Putamen (tissue), 1 donor: ENCODE measurements around the gene UFD1.
"Not testable (repeated sequence)": the region's sequence is repeated elsewhere in the genome, so short reads cannot be mapped to it uniquely, and the experiment has no call there.

ENCODE experiments used
- DNase-seq: peaks from one replicate; pipeline ENCODE4 v3.0.0-alpha.2; 2016; ENCODE audit warnings: low spot score

The UFD1 gene

DNA sequence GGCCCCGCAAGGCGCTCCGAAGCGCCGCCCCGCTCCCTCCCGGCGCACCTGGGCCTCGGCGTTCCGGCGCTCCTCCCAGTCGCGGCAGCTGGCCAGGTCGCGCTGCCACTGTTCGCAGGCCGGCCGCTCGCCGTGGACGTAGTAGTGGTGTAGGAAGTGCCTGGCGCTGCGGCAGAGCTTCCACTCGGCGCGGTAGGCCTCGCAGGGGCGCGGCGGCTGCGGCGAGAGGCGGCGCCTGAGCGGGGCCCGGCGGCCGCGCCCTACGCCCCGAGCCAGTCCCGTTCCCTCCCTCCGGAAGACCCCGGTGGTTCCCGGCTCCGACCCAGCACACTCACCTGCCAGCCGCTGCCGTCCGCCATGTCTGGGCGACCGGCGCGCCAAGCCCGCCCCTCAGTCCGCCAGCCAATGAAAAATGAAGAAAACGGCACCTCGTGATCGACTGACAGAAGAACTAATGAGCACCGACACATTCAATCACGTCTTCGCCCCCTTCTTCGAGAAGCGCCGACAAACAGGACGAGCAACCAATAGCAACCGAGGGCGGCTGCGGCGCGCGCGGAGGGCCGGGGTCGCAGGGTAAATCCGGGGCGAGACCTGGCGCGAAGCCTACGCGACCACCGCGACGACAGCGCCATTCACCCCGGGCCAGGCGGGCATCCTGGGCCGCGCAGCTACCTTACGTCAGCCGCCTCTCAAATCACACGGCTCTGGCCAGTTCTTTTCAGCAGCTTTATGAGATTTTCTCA, 31.5 kb downstream of the UFD1 start, which contains the start of gene C22orf39:
Gene C22orf39, minus strand, starts transcription at position 382 of the 746 bp plus-strand sequence. Its CDS starts 23 bp downstream, at position 359.
- DNase-seq, result peak; percentile 95

DNA sequence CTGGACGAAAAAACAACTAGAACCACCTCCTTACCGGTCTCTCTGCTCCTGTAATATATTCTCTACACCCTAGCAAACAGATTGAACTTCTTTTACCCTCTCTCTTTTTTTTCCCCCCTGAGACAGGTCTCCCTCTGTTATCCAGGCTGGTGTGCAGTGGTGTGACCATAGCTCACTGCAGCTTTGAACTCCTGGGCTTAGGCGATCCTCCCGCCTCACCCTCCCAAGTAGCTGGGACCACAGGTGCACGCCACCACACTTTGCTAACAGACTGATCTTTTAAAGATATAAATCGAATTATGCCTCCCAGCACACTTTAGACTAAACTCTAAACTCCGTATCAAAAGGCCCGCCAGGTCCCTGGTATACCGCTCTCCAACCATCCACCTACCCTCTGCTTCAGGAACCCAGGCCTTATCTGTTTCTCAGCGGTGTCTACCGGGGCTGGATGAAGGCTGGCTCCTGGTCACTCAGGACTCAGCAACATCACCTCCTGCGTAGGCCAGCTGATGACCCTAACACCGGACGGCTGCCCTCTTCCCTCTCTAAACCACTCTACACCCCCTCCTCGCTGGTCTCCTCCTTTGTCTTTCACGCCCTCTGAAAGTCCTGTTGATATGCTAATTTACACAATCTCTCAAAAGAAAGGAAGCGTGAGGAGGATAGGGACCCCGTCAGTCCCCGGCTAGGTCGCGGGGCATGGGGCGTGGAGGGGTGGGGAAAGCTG, 32.2 kb downstream of the UFD1 start:
- DNase-seq, result no peak

DNA sequence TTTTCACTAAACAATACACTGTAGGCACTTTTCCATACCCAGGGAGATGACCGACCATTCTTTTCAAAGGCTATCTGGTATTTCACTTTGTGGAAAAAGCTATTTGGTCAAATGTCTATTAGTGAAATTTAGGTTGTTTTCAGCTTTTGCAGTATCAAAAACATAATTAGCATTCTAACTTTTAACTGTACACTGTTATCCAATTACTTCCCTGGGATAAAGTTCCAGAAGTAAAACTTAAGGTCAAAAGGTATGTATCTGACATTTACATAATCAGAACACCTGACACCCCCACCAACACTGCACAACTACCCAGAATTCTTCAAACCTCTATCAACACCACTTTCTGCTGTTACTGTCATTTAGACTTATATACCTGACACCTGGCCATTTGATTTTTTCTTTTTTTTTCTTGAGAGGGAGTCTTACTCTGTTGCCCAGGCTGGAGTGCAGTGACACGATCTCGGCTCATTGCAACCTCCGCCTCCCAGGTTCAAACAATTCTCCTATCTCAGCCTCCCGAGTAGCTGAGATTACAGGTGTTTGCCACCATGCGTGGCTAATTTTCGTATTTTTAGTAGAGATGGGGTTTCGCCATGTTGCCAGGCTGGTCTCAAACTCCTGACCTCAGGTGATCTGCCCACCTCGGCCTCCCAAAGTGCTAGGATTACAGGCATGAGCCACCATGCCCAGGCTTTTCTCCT, 33.6 kb downstream of the UFD1 start:
- not testable (repeated sequence) for DNase-seq

DNA sequence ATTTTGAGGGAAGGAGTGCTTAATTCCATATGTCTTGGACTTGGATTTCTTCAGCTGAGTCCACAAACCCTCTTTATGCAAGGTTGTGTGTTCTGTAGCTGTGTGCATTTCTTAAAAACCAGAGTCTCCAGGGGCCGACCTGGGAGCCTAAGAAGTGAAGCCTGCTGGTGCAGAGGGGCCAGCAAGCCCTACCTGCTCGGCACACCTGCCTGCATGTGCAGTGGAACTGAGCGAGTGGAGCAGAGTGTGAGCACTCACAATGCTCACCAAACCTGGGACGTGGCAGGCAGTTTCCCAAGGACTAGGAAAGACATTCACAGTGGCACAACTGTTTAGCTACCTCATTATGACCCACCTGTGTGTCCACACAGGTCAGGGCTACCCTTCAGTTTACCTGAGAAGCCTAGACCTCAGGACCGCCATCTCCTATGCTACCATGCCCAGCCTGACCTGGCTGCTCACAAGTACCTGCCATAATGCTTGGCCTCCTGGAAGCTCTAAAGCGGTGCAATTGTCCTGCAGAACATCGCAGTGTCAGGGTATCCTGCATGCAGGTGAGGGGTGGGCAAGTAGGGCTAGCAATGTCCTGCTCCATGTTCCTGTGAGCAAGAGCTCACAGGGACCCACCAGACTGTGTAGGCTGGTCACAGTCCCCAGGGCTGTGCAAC, 35.3 kb downstream of the UFD1 start:
- no peak for DNase-seq

DNA sequence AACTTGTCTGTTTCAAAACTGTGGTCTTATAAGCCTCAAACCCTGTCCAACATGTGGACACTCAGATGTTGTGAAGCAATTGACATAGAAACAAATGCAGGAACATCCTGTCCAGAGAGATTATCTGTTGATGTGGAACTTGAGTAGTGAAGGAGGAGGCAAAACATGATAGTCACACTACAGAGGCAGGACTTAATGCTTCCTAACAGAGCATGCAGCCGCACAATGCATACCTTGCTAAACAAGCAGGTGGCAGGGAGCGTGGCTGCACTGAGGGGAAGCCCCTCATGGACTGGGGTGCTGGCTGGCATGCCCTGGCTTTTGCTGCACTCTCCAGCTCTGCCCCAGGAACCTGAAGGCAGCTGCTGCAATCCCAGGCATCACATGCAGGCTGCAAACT, 36.8 kb downstream of the UFD1 start:
- no peak for DNase-seq

DNA sequence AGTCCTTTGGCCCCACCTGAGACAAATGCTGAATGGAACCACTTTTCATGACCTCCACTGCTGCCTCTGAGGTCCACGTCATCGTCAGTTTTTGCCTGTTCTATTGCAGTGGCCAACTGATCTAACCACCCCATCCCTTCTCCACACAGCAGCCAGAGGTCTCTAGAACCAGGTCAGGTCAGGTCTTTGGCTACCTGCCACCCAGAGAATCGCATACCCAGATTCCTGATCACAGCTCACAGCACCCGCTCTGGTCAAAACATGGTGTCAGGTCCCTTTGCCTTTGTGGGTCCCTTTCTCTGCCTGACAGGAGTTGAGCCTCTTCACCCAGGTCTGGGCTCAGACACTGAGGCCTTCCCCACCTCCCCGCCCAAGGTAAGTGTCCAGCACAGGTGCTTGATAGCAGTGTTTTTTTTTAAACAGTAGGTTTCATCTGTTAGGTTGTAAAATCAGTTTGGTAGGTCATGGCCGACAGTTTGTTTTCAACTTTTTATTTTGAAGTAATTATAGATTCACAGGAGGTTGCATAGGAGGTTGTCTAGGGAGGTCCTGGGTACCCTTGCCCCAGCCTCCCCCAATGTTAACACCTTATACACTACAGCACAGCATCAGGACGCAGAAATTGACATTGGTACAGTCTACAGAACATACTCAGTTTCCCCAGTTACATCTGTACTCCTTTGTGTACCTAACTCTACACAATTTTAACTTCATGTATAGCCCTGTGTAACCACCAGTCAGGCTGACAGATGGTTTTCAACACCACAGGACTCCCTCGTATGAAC, 38.4 kb downstream of the UFD1 start:
- DNase-seq, result no peak

DNA sequence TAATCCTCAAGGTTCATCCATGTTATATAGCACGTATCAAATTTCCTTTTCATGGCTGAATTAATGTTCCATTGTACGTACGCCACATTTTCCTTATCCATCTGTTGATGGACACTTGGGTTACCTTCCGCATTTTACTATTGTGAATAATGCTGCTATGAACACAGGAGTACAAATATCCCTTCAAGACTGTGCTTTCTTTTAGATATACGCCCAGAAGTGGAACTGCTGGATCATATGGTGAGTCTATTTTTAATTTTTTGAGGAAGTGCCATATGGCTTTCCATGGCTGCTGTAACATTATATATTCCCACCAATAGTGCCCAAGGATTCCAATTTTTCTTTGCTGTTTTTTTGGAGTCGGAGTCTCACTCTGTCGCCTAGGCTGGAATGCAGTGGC, 40.7 kb downstream of the UFD1 start:
- no peak for DNase-seq

DNA sequence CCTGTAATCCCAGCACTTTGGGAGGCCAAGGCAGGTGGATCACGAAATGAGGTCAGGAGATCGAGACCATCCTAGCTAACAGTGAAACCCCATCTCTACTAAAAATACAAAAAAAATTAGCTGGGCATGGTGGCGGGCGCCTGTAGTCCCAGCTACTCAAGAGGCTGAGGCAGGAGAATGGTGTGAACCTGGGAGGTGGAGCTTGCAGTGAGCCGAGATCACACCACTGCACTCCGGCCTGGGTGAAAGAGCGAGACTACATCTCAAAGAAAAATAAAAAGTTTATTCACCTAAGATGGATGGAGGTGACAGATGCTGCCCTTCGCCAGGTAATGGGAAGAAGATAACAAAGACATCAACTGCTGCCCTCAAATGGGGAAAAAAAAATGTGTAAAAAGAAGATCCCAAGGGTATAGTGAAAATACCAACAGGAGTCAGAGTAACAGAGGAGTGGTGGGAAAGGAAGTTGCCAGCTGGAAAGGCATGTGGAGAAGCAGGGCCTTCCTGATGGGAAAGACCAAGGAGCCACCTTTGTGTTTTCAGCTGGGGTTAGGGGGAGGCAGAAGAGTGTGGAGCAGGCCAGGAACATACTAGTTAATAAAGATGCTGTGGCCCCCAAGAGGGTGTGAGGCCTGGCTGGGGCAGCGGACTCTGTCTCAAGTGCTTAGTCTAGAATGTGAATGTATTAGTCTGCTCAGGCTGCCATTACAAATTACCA, 42.4 kb downstream of the UFD1 start:
- DNase-seq, result not testable (repeated sequence)

DNA sequence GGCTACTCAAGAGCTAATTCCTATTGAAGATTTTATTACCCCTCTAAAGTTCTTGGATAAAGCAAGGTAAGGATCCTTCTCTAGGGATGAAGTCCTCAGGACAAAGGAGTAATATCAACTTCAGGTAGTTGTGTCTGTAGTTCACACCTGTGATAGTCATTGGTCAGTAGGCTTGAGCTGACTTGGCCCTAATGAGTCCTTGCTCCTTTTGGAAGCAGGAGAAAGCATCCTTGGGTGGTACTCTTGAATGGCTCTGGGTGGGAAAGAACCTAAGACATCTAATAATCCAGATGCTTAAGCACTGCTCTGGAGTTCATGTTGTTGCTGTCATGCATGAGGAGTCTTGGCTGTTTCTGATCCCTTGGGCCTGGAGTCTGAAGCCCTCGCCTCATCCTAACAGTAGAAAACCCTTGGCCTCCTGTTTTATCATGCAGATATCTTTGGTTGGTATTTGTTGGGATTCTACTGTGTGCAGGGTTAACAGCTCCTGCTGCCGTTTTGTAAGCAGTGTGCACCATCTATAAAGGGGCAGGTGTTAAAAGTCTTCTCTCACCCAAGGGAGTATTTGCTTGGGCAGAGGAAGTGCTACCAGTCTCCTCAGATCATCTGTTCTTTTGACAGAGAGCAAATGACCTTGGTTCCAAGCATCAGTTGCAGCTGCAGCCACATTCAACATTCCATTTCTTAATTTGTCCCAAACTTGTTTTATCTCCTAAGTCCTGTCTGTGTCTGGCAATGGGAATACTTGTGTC, 44.0 kb downstream of the UFD1 start:
- no peak for DNase-seq

DNA sequence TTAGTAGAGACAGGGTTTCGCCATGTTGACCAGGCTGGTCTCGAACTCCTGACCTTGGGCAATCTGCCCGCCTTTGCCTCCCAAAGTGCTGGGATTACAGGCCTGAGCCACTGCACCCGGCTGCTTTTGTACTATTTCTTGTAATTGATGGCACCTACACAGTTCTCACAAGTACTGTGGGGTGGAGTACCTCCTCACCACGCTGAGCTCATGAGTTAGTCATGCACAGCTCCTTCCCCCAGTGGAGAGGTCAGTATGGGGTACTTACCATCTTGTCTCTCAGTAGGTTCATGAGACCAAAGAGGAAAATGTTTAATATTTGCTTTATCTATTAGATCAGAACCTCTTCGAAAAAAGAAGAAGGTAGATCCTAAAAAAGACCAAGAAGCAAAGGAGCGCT, 44.6 kb downstream of the UFD1 start:
- no peak for DNase-seq

DNA sequence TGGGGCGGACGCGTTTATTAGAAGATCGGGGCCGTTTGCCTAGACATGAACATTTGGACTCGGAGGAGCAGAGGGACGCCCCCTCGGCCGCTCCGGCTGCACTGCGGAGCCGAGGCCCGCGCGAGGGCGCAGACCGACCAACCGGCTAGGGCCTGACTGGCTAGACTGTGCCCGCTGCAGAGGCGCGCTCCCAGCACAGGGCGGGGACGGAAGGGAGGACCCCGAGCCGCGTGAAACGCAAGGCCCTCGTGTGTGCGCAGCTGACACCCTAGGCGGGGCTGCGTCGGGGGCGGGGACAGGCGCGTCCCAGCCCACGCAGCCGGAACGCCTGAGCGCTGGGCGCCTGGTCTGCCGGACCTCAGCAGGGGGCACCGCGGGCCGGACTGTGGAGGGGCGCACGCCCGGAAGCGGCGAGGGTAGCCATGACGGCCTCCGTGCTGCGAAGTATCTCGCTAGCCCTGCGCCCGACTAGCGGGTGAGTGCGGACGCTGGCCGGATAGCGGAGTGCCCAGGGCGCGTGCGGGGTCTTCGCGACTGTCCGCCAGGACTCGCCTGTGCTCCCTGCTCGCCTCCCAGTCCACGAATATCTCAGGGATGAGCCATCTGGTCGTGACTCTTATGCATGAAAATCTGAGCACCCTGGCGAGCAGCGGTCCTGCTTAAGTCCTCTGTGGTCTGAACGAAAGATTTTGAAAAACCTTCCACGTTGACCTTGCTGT, 46.7 kb downstream of the UFD1 start, which contains the start of gene MRPL40:
Gene MRPL40, plus strand, starts transcription at position 413 of the 719 bp plus-strand sequence. Its CDS starts 10 bp downstream, at position 423.
- peak; percentile 95 for DNase-seq

DNA sequence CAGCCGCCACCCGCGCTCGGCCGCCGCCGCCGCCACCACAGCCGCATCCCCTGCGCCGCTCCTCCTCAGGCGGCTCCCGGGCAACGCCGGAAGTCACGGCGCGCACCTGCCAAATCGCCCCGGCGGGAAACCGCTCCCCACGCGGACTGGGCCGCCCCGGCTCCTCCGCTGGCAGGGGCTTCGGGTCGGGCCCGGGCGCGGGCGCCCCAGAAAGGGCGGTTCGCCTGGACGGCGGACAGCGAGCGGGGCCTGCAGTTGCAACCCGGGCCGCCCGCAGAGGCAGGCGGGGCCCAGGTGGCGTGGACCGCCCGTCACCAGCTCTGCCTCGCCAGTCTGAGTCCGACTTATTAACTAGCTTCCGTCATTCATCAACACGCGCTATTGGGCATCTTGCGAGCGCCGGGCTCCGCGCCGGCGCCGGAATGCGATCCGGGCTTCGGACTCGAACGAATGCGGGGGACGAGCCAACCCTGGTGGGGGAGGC, 47.3 kb downstream of the UFD1 start, which contains the start of gene HIRA:
Gene HIRA, minus strand, starts transcription at position 85 of the 484 bp plus-strand sequence. CDS start 257 bp downstream, outside the sequence.
- DNase-seq, result peak; percentile 81

DNA sequence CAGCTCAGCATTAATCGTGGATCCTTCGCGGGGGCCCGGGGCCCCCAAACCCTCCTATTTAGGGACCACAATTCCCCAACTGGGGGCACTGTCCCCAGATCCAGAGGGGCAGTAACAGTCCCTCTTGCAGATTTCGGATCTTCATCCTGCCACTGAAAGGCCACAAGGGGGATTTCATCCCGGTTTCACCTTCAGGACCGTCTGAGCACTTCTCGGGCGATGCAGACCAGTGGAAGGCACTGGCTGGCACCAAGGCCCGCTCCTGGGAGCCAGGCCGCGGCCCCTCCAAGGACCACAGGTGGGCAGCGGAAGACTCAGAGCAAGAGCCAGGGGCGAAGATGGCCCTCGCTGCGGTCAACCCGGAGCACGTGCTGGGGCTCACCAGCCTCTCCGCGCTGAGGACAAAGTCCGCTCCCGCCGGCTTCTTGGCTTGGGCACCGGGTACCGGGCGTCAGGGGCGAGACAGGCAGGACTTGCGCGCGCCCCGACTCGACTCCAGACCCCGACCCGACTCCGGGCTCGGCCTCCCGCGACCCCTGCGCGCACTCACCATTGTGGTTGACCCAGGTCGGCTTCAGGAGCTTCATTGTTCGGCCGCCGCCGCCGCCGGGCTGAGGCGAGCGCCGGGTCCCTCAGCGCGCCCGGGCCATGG, 48.0 kb downstream of the UFD1 start:
- no peak for DNase-seq

DNA sequence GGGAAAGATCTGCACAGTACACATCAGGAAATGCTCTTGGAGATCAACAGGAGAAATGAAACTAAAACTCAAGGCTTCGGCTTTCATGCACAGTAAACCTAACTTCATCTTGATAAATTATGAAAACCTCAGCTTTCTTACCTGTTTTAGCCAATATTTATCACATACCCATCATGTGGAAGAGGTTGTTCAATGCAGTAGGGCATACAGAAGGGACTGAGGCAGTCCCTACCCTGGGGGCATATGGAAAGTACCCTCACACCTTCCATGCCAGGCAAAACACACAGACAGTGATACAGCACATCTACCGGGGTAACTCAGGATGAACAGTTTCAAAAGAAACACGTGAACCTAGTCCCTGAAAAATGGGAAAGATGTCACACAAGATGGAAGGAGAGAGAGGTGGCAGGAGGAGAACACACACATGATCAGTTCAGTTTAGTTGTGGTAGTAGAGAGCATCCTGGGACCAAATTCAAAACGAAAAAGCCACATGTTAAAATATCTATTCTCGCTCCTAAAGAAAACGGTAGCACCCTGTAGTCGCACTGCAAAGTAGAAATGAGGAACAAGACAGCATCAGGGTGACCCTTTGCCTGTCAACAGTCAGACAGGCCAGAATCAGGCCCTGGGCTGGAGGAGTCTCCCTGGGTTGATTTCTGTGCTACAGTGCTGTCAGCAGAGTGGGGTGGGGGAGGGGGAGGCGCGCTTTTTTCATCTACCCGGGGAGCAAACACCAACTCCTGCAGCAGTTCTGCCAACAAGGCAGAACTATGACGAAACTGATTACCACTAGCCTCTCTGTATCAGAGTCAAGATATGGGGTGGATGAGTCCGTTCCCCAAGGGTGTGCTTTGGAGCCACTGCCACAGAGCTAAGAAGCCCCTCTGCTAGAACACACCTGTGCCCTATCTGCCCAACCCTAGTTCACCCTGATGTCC, 48.8 kb downstream of the UFD1 start:
- no peak for DNase-seq

DNA sequence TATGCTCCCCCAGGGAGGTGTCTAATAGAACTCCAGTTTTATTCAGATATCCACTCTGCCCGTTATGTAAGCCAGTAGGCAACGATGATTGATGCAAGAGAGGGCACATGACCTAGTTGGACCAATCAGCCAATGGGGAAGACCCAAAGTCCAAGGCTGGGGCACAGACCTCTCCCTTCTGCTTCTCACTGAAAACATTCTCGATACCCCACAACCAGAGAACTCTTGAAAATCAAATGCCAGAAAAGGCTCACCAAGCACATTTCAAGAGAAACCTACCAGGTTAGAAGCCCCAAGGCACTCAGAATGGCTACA, 54.9 kb downstream of the UFD1 start:
- DNase-seq, result no peak

DNA sequence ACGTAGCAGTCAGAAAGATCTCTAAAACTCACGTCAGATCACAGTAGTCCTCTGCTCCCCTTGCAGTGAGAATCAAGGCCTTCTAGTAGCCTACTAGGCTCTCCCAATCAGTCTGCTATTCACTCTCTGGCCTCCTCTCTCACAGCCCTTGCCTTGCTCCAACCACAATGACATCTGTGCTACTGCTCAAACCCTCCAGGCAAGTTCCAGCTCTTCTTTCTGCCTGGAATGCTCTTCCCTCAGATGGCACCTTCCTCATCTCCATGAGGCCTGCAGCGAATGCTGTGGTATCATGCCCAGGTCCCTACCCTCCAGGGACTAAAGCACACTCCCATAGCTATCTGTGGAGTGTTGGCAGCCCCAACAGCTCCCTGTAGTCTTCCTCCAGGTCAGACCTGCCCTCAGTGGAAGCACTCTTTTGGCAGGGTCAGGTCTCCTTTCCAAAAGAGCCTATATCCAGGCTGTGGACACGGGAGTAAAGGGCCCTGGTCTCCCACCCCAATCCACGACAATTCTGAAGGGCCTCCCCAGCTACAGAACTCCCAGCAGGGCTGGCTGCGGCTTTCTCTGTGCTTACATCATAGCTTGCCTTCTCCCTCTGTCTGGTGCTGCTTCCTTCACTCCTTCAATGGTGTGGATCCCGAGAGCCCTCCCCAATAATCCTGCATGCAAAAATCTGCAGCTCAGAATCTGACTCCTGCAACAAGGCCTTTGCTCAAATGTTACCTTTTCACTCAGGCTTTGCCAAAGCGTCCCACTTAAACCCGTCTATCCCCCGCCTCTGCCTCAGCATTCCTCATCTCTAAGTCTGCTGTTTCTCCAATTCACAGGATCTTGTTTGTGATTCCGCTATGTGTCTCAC, 56.3 kb downstream of the UFD1 start:
- DNase-seq, result peak; percentile 45
